ENCODE data around the gene SLC26A1. TPM values are rescaled to one million over a fixed set of nuclear protein-coding genes. Genes with fewer than 3 reads are reported as not detected.

Gene SLC26A1
- total and polyA plus RNA-seq, 2 donors (not counting 3 experiments of a cell fraction or from before 2014, with no cell fraction given): 0.10 TPM; not detected in 1

- Histone ChIP-seq H3K27ac (ENCODE audit: insufficient read depth, low read depth, low read length) (no peak overlapping the region), H3K9me1 (replicated peaks; ENCODE audit: control insufficient read depth, extremely low read depth, insufficient read depth, low read length) (no peaks in the 10 kb centered on the region), H3K79me2 (ENCODE audit: control insufficient read depth, insufficient read depth, low read length) (no peaks in the 10 kb centered on the region), H3K27me3 (ENCODE audit: control insufficient read depth in 2 of 2, insufficient read depth in 2 of 2, low read length in 2 of 2) (no peaks in the 10 kb centered on the region), H3K4me1 (ENCODE audit: control insufficient read depth, extremely low read depth, insufficient read depth, low read length) (no peaks in the 10 kb centered on the region), H3K9me3 (replicated peaks; ENCODE audit: control insufficient read depth, insufficient read depth, low read length) (no peaks in the 10 kb centered on the region), H3K4me2 (ENCODE audit: insufficient read depth, low read length) (no peak overlapping the region), H3K36me3 (ENCODE audit: control insufficient read depth in 2 of 2, extremely low read depth in 1 of 2, insufficient read depth in 2 of 2, low read length in 2 of 2) (no peaks in the 10 kb centered on the region), H4K20me1 (replicated peaks; ENCODE audit: control insufficient read depth, extremely low read depth, insufficient read depth, low read length) (no peaks in the 10 kb centered on the region), H3K4me3 (replicated peaks in 1 of 3; ENCODE audit: insufficient read depth in 1 of 3, low read depth in 1 of 3, low read length in 3 of 3) (no peak overlapping the region), H3K9ac (replicated peaks; ENCODE audit: extremely low read depth, insufficient read depth, low read length) (no peak overlapping the region), H2AFZ (ENCODE audit: low read depth, low read length) (no peak overlapping the region)
- DNase-seq (ENCODE audit: low read depth, low spot score) (no peak), FAIRE-seq (no peak)
- dilution Hi-C loops (cut with MboI; ENCODE audit: extremely low pct_ligation_motif_present, low sequenced_read_pairs): no loop called here
- BruUV-seq (replicated peaks): no TSS peak
- intact Hi-C loops (cut with micrococcal nuclease): no loop called here
- TF ChIP-seq JUN (IDR thresholded peaks at IDR 0.05; ENCODE audit: borderline replicate concordance, insufficient read depth, insufficient read length, low read depth) (no peak), MAX (IDR thresholded peaks at IDR 0.05; ENCODE audit: insufficient read depth, insufficient read length) (no peak), POLR2A (IDR thresholded peaks at IDR 0.05; ENCODE audit: low read depth, low read length) (no peak), FOS (IDR thresholded peaks at IDR 0.05; ENCODE audit: borderline replicate concordance, insufficient read depth, low read length) (no peak), CTCF (IDR thresholded peaks at IDR 0.05; ENCODE audit: extremely low read depth in 1 of 2, insufficient read depth in 1 of 2, low read depth in 1 of 2, low read length in 2 of 2) (no peak), EZH2 (IDR thresholded peaks at IDR 0.05; ENCODE audit: borderline replicate concordance, low read depth, low read length, severe bottlenecking) (no peak), GATA2 (IDR thresholded peaks at IDR 0.05; ENCODE audit: insufficient read depth, insufficient read length, low read depth, low read length) (no peak), MYC (IDR thresholded peaks at IDR 0.05; ENCODE audit: low read depth, low read length) (no peak), POLR2AphosphoS5 (IDR thresholded peaks at IDR 0.05; ENCODE audit: insufficient read depth, low read depth, low read length) (no peak)
- POLR2A ChIA-PET: no interaction called here
- CTCF ChIA-PET: interaction anchor here (0.6 to 1.6 kb wide), 4 partner anchors 9 to 362 kb away, joined by 3 to 4 read pairs (median 4); partner anchors contain the start of genes ATP5ME and MYL5
Measured at GRCh38 chr4:1036095-1036494, 42.9 kb upstream of the SLC26A1 start.

Measured in endothelial cell of umbilical vein (primary cell).